H7 (cell line): ENCODE measurements around the gene PABPC4L. TPM values are rescaled to one million over a fixed set of nuclear protein-coding genes. Genes with fewer than 3 reads are reported as not detected.
A peak's percentile ranks its signal among the peaks of the same experiment; 100 is the strongest.
"Not testable (repeated sequence)": the region's sequence is repeated elsewhere in the genome, so short reads cannot be mapped to it uniquely, and the experiment has no call there.

ENCODE experiments used
- DNase-seq: peaks from one replicate; pipeline ENCODE4 v3.0.0; 2012
- H3K27me3 ChIP-seq: 2 replicates; pipeline ENCODE4 v1.6.0; 2011; ENCODE audit warnings: mild to moderate bottlenecking, low read length; ENCODE audit not compliant: control insufficient read depth, insufficient read depth
- H3K36me3 ChIP-seq: replicated peaks from 2 replicates; pipeline ENCODE4 v1.5.1; 2011; ENCODE audit warnings: low read length; ENCODE audit not compliant: control insufficient read depth, insufficient read depth
- H3K4me3 ChIP-seq: 2 replicates; pipeline ENCODE4 v1.5.1; 2011; ENCODE audit warnings: low read depth, mild to moderate bottlenecking, control low read depth, low read length, moderate library complexity; ENCODE audit not compliant: insufficient read depth
- total RNA-seq: library from RNA; depleted of rRNA; stranded (reverse); fragments of >200 nt; shearing (Covaris generic); gene quantifications from 2 replicates; pipeline ENCODE4 v1.2.3, GENCODE V29; 2014; rRNA removed

Gene PABPC4L
- total RNA-seq, result 3.7 and 4.7 TPM in 2 replicates

DNA sequence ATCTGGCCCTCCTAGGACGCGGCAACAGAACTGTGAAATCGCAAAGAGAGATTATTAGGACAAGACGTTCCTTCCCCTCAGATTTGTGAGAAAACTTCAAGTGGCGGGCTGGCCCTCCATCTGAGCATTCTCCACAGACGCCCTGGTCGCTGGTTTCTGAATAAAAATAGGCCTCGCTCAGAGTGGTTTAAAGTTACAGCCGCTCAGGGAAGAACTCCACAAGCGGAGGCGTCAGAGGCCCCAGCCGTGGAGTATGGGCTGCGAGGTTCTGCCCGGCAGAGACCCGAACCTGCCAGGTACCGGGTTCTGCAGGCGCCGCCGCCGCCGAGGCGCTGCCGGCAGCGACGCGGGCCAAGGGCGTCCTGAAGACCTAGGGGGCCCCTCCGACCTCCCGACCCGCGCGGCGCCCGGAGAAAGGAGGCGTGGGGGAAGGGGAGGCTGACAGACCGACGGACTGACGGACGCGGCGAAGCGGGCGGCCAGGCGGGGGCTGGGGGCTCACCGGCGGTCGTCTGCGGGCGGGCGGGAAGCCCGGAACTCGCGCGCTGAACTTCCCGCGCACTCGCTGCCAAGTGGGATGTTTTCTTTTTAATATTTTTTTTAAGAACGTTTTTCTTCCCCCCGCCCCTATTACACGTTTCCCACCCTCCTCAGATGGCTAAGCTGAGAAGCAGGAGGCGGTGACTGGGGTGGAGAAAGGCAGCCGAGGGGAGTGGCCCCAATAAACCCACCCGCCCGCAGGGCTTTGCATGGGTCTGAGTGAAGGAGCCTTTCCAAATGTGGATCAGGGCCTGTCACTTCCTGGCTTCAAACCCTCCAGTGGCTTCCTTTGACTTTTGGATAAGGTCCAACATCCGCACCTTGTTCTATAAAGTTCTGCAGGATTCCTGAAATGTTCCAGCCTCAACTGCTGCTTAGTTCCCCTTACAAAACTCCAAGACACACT is at the start of gene PABPC4L:
Gene PABPC4L (minus strand): TSS at position 574 of the 946 bp plus-strand sequence. CDS start 770 bp downstream, outside the sequence.
- Histone ChIP-seq H3K4me3 (peak within 1 kb of the TSS; percentile 57), H3K36me3 (no peaks in the 10 kb centered on the region), H3K27me3 (no peaks in the 10 kb centered on the region; the same call in 1 of the 2 replicates)
- peak; percentile 60 for DNase-seq

- Histone ChIP-seq H3K27me3 (no peaks in the 10 kb centered on the region), H3K4me3 (no peak overlapping the region), H3K36me3 (no peaks in the 10 kb centered on the region)
- no peak for DNase-seq
Observed at GRCh38 chr4:134251322-134251721, 49.7 kb upstream of the PABPC4L start.

GRCh38 chr4:134243742-134244713 is 42.4 kb upstream of the PABPC4L start:
- DNase-seq, result peak; percentile 2

GRCh38 chr4:134219043-134219442 is 17.5 kb upstream of the PABPC4L start:
- Histone ChIP-seq H3K36me3 (no peaks in the 10 kb centered on the region), H3K4me3 (no peak overlapping the region), H3K27me3 (no peaks in the 10 kb centered on the region)
- no peak for DNase-seq

More at GRCh38 chr4:134243742-134244713, 42.4 kb upstream of the PABPC4L start:
- H3K36me3 ChIP-seq, result no peaks in the 10 kb centered on the region
- H3K27me3 ChIP-seq, result no peaks in the 10 kb centered on the region
- H3K4me3 ChIP-seq, result no peak overlapping the region

DNA sequence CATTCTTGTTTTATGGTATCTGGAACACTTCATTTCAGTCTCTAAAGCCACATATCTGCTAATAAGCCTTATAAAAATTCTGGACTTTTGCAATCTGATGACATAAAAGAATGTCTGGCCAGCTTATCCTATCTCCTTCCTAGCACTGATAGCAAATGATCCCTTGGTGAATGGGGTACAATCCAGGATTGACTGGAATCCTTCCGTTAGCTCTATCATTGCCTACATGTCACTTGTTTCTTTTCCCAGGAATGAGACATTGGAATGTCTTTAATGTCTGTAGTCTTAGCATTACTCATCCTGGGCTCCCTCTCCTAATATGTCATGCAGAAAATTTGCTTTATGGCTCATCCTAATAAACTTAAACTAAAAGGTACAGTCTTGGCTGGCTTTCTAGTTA is 14.8 kb upstream of the PABPC4L start:
- no peaks in the 10 kb centered on the region for H3K27me3 ChIP-seq
- no peak overlapping the region for H3K4me3 ChIP-seq
- H3K36me3 ChIP-seq, result no peaks in the 10 kb centered on the region
- DNase-seq, result no peak

DNA sequence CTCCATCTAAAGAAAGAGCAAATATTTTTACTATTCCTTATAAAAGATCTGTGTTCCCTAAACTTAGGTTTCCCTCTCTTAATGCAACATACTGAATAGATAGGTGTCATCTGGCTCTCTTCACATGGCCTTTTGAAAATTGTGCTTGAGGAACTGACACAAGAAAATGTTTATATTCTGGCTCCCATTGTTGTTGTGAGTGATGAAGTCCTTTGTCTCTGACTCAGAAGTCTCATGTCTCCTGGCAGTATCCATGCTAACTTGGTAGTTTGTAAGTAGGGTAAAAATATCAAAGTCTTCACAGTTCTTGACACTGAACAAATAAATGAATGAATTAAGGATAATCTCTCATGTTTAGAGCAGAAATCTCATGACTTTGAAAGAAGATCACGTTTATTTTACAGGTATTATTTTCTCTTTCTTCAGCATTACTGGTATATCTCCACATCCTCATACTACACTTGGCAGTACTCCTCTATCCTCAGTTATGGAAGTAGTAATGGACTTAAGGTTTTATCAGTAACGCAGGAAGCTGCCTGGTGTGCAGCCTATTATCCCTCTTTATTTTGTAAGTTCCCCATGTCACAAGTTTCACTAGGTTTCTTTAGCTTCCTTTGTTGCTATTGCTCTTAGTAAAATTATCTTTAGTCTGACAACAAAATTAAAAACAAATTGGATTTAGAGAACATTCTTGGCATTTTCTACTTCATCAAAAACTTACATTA is 14.2 kb upstream of the PABPC4L start:
- Histone ChIP-seq H3K4me3 (no peak overlapping the region), H3K27me3 (no peaks in the 10 kb centered on the region), H3K36me3 (no peaks in the 10 kb centered on the region)
- no peak for DNase-seq

DNA sequence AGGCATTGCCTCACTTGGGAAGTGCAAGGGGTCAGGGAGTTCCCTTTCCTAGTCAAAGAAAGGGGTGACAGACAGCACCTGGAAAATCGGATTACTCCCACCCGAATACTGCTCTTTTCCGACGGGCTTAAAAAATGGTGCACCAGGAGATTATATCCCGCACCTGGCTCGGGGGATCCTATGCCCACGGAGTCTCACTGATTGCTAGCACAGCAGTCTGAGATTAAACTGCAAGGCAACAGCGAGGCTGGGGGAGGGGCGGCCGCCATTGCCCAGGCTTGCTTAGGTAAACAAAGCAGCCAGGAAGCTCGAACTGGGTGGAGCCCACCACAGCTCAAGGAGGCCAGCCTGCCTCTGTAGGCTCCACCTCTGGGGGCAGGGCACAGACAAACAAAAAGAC is 6.4 kb upstream of the PABPC4L start:
- not testable (repeated sequence) for H3K27me3 ChIP-seq, H3K36me3 ChIP-seq, H3K4me3 ChIP-seq, DNase-seq

- Histone ChIP-seq H3K36me3 (no peaks in the 10 kb centered on the region), H3K27me3 (no peaks in the 10 kb centered on the region; the same call in 1 of the 2 replicates), H3K4me3 (peak overlapping the region; percentile 57; the same call in 1 of the 2 replicates)
- DNase-seq, result no peak
Observed at GRCh38 chr4:134202166-134202956, 772 bp upstream of the PABPC4L start.

GRCh38 chr4:134200811-134201215 is 776 bp downstream of the PABPC4L start:
- H3K4me3 ChIP-seq, result peak overlapping the region; percentile 57
- H3K27me3 ChIP-seq, result no peaks in the 10 kb centered on the region; the same call in 1 of the 2 replicates
- no peaks in the 10 kb centered on the region for H3K36me3 ChIP-seq
- no peak for DNase-seq

- H3K27me3 ChIP-seq, result no peaks in the 10 kb centered on the region
- no peak for DNase-seq
- no peaks in the 10 kb centered on the region for H3K36me3 ChIP-seq
- no peak overlapping the region for H3K4me3 ChIP-seq
Observed at GRCh38 chr4:134189949-134190348, 11.6 kb downstream of the PABPC4L start.

DNA sequence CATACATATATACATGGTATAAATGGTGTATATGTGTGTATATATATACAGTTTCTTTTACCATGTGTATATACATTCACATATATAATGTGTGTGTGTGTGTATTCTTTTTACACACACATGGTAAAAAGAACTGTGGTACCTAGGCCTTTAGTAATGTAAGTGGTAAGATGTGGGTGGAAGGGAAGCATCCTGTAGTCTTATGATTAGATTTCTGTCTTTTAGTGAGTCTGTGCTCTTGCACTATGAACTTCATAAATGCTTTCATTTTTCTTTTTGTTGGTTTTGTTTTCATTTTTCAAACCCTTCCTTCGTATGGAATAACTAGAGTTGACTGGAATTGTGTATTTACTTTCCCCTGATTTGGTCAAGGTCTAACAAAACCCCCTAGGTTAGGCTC is 12.1 kb downstream of the PABPC4L start:
- H3K27me3 ChIP-seq, result no peaks in the 10 kb centered on the region
- no peak for DNase-seq

GRCh38 chr4:134178706-134179105 is 22.9 kb downstream of the PABPC4L start:
- no peak overlapping the region for H3K4me3 ChIP-seq
- no peaks in the 10 kb centered on the region for H3K27me3 ChIP-seq
- no peak for DNase-seq
- H3K36me3 ChIP-seq, result no peaks in the 10 kb centered on the region

More for the DNA sequence above, 12.1 kb downstream of the PABPC4L start:
- Histone ChIP-seq H3K4me3 (no peak overlapping the region), H3K36me3 (no peaks in the 10 kb centered on the region)

DNA sequence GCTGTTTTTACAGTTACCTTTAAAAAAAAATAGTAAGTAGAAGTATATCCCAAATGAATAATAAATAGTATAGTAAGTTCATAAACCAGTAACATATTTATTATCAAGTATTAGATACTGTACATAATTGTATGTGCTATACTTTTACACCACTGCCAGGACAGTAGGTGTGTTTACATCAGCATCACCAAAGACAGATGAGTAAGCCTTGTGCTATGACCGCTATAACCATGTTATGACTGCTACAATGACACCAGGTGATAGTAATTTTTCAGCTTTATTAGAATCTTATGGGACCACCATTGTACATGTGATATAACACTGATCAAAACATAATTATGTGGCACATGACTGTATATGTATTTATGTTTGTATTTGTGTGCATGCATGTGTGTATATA is 27.3 kb downstream of the PABPC4L start:
- DNase-seq, result no peak

More for the DNA sequence above, 27.3 kb downstream of the PABPC4L start:
- H3K27me3 ChIP-seq, result no peaks in the 10 kb centered on the region
- H3K4me3 ChIP-seq, result no peak overlapping the region
- H3K36me3 ChIP-seq, result no peaks in the 10 kb centered on the region
